GM12878 (cell line): ENCODE results near the gene RET. TPM values are rescaled to one million over a fixed set of nuclear protein-coding genes. Genes with fewer than 3 reads are reported as not detected.

Experiments
- ATAC-seq: fragments of 200-7000 bp; cut with Tn5 transposase; 3 replicates; pipeline ENCODE4 v1.9.1; 2020; ENCODE audit warnings: mild to moderate bottlenecking, moderate library complexity
- BruUV-seq: library from RNA; stranded (reverse); fragments of 400-500 nt; replicated peaks from 2 replicates; lab custom pipeline; 2021; lab: Mats Ljungman, UMichigan
- CTCF ChIA-PET: fragments of 300-600 bp; sonication (Branson Sonifier 250); formaldehyde crosslinking; extraction: SDS; loops from one replicate; lab custom pipeline; 2021; ENCODE audit warnings: inconsistent platforms; lab: Yijun Ruan, JAX
- POLR2A ChIA-PET: fragments of 350-600 bp; formaldehyde crosslinking; extraction: SDS; loops from one replicate; lab custom pipeline; 2021; ENCODE audit warnings: inconsistent platforms; lab: Charles Lee
- RAD21 ChIA-PET: fragments of 300-600 bp; sonication (Branson Sonifier 250); formaldehyde crosslinking; loops from one replicate; lab custom pipeline; 2023; ENCODE audit warnings: antibody characterized with exemption; ENCODE audit not compliant: unreplicated experiment; lab: Charles Lee
- SMC1A ChIA-PET: fragments of 300-600 bp; sonication (Branson Sonifier 250); formaldehyde crosslinking; loops from one replicate; lab custom pipeline; 2023; ENCODE audit not compliant: unreplicated experiment, uncharacterized antibody; lab: Charles Lee
- DNase-seq: peaks from one replicate; pipeline ENCODE4 v3.0.0-alpha.2; 2011; ENCODE audit warnings: low read depth, low spot score
- FAIRE-seq: peaks from 3 replicates; lab custom pipeline; 2011; peaks lifted over from hg19 to GRCh38; lab: Jason Lieb, UNC
- H2AFZ ChIP-seq: 2 replicates; pipeline ENCODE4 v1.6.0; 2011; ENCODE audit warnings: low read depth, low read length, control low read depth; ENCODE audit not compliant: control insufficient read depth
- H3K27ac ChIP-seq: 2 replicates; pipeline ENCODE4 v1.5.1; 2011; ENCODE audit warnings: control low read depth; ENCODE audit not compliant: control insufficient read depth, insufficient read depth
- H3K27me3 ChIP-seq, 2 experiments: replicated peaks in 1 of 2; 2 replicates each; pipeline versions ENCODE4 v1.6.0 to v1.6.1; 2011; ENCODE audit warnings: low read length in 1 of 2; ENCODE audit not compliant: control insufficient read depth in 2 of 2, insufficient read depth in 2 of 2
- H3K36me3 ChIP-seq, 2 experiments: 2 replicates each; pipeline ENCODE4 v1.5.1; 2011; ENCODE audit warnings: low read length in 1 of 2; ENCODE audit not compliant: control insufficient read depth in 2 of 2, insufficient read depth in 2 of 2
- H3K4me1 ChIP-seq: 2 replicates; pipeline ENCODE4 v1.6.1; 2011; ENCODE audit warnings: mild to moderate bottlenecking, low read length, moderate library complexity, mixed read lengths; ENCODE audit not compliant: control insufficient read depth, insufficient read depth
- H3K4me2 ChIP-seq: 2 replicates; pipeline ENCODE4 v1.6.0; 2011; ENCODE audit warnings: control low read depth; ENCODE audit not compliant: control insufficient read depth, insufficient read depth
- H3K4me3 ChIP-seq: fragments of 200-600 bp; sonication (generic); 2 replicates; pipeline ENCODE4 v1.5.1; 2016
- H3K79me2 ChIP-seq: 2 replicates; pipeline ENCODE4 v1.6.0; 2011; ENCODE audit warnings: low read length; ENCODE audit not compliant: control insufficient read depth, insufficient read depth
- H3K9ac ChIP-seq: 2 replicates; pipeline ENCODE4 v1.8.0; 2011; ENCODE audit warnings: low read length, control low read depth, mixed read lengths; ENCODE audit not compliant: control insufficient read depth, insufficient read depth
- H3K9me3 ChIP-seq: replicated peaks from 3 replicates; pipeline ENCODE4 v1.5.1; 2011; ENCODE audit warnings: mild to moderate bottlenecking, low read length; ENCODE audit not compliant: control insufficient read depth, insufficient read depth
- H4K20me1 ChIP-seq: 2 replicates; pipeline ENCODE4 v1.6.0; 2011; ENCODE audit not compliant: control insufficient read depth, insufficient read depth
- BCL11A ChIP-seq: IDR thresholded peaks from 2 replicates; pipeline ENCODE4 v1.6.1; 2011; ENCODE audit warnings: low read depth, low read length
- FOXK2 ChIP-seq: fragments of 450-650 bp; IDR thresholded peaks from 2 replicates; pipeline ENCODE4 v1.6.1; 2017; ENCODE audit warnings: mild to moderate bottlenecking, moderate library complexity
- HSF1 ChIP-seq: fragments of 150-350 bp; IDR thresholded peaks from 2 replicates; pipeline ENCODE4 v1.6.1; 2014; ENCODE audit warnings: mild to moderate bottlenecking, low read depth, low read length
- IKZF2 ChIP-seq, 2 experiments: fragments of 450-650 bp; IDR thresholded peaks; 2 replicates each; pipeline ENCODE4 v1.6.1; 2017; ENCODE audit warnings: mild to moderate bottlenecking in 2 of 2, moderate library complexity in 2 of 2
- IRF3 ChIP-seq: fragments of 450-650 bp; IDR thresholded peaks from 2 replicates; pipeline ENCODE4 v1.6.1; 2014; ENCODE audit warnings: mild to moderate bottlenecking
- JUND ChIP-seq: IDR thresholded peaks from 2 replicates; pipeline ENCODE4 v1.6.1; 2012; ENCODE audit warnings: low read depth, mild to moderate bottlenecking, low read length, improper control_type of control experiment, moderate library complexity
- SMARCA5 ChIP-seq: fragments of 450-650 bp; IDR thresholded peaks from 2 replicates; pipeline ENCODE4 v1.6.1; 2017; ENCODE audit warnings: mild to moderate bottlenecking
- SREBF2 ChIP-seq: IDR thresholded peaks from 2 replicates; pipeline ENCODE4 v1.6.1; 2012; ENCODE audit warnings: mild to moderate bottlenecking, low read length
- STAT1 ChIP-seq: fragments of 450-650 bp; conservative IDR thresholded peaks from 2 replicates; pipeline ENCODE4 v1.6.1; 2014; ENCODE audit warnings: antibody characterized with exemption, mild to moderate bottlenecking
- TCF3 ChIP-seq: IDR thresholded peaks from 2 replicates; pipeline ENCODE4 v1.6.1; 2012; ENCODE audit warnings: low read depth, mild to moderate bottlenecking, low read length, borderline replicate concordance; ENCODE audit not compliant: insufficient read depth
- YY1 ChIP-seq: IDR thresholded peaks from 2 replicates; pipeline ENCODE4 v1.6.1; 2011; ENCODE audit warnings: low read depth, mild to moderate bottlenecking, low read length
- WGBS: methylation state at CpG from one replicate; pipeline ENCODE4 v1.1.6; 2016; ENCODE audit warnings: low lambda C conversion rate; ENCODE audit not compliant: insufficient replicate concordance, insufficient coverage; ENCODE audit errors: missing lambda C conversion rate; 5-methylcytosine and 5-hydroxymethylcytosine counted together
- in situ Hi-C: fragments of 300-500 bp; cut with MboI; formaldehyde crosslinking; loops from 9 replicates; pipeline ENCODE4 v1.14.3; 2018; ENCODE audit warnings: mixed read lengths
- intact Hi-C: fragments of 100-400 bp; cut with micrococcal nuclease; formaldehyde crosslinking; loops from one replicate; pipeline ENCODE4 v1.14.2; 2022; ENCODE audit not compliant: unreplicated experiment
- polyA plus RNA-seq, 11 experiments: library from polyadenylated mRNA; depleted of rRNA in 4 of 11; unstranded in 6 of 11; stranded (reverse) in 5 of 11; fragments of >200 nt; fragmentation: Nextera tagmentation in 4 of 11; fragmentation: Illumina TruSeq in 1 of 11; extraction: Ambion mirVana in 4 of 11; extraction: Trizol in 1 of 11; gene quantifications; 1 replicate in 1 of 11; 2 replicates in 10 of 11; pipeline versions ENCODE4 v1.2.1 to v1.2.3, GENCODE V29; 2011 to 2016; ENCODE audit warnings: inconsistent platforms in 2 of 11, missing spikeins in 2 of 11, low read depth in 1 of 11
- total RNA-seq, 4 experiments: library from RNA; depleted of rRNA in 3 of 4; stranded (reverse); fragments of >200 nt in 3 of 4; fragmentation: Illumina TruSeq in 1 of 4; extraction: Trizol in 1 of 4; gene quantifications; 2 replicates each; pipeline versions ENCODE4 v1.2.1 to v1.2.3, GENCODE V29; 2013 to 2021

The RET gene
- total and polyA plus RNA-seq, 10 of the 15 experiments (the other 5 are each of a cell fraction or from before 2014, with no cell fraction given) = not detected

- Histone ChIP-seq H4K20me1 (no peaks in the 10 kb centered on the region), H3K36me3 (peaks cover 0 to 12% of the 10 kb centered on the region in 2 experiments), H2AFZ (no peak overlapping the region), H3K27me3 (no peaks in the 10 kb centered on the region), H3K4me1 (peaks cover 10% of the 10 kb centered on the region), H3K4me3 (no peak overlapping the region), H3K79me2 (no peaks in the 10 kb centered on the region), H3K9me3 (no peaks in the 10 kb centered on the region), H3K9ac (no peak overlapping the region), H3K27ac (no peak overlapping the region), H3K4me2 (no peak overlapping the region)
- ChIA-PET RAD21 (no interaction called here), CTCF (interaction anchor here (1.3 kb wide), 1 partner anchor 27 kb away, joined by 3 read pairs; no protein-coding TSS in a partner anchor), SMC1A (no interaction called here), POLR2A (no interaction called here)
- 97% methylated on average over 6 of the region's 6 CpGs for WGBS
- no peak for DNase-seq
- ATAC-seq = no peak
- in situ Hi-C loops = loop anchor here (25.0 kb wide), 1 partner anchor 1787 kb away; the partner anchor contains the start of gene RASSF4
- no TSS peak for BruUV-seq
- TF ChIP-seq SREBF2 (no peak), HSF1 (no peak), JUND (no peak), FOXK2 (no peak), STAT1 (no peak), BCL11A (no peak)
- intact Hi-C loops = no loop called here
- no peak for FAIRE-seq
Measured at GRCh38 chr10:43174969-43175368, 98.1 kb downstream of the RET start.

DNA sequence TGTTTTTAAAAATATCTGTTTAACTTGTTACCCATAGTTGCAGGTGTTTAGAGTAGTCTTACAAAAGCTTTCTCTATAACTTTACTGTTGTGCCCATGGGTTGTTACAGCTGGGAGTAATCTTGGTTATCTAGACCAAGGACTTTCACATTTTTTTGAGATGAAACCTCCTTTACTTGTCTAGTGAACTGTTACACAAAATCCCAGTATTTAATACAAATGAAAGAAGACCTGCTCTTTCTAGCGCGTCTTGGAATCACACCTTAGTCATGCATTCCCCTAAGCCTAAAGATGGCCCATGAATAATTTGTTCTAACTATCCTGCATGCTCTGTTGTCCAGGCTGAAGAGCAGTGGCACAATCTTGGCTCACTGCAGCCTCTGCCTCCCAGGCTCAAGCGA is 99.4 kb downstream of the RET start:
- FAIRE-seq (no peak), DNase-seq (no peak), ATAC-seq (no peak)
- no TSS peak for BruUV-seq
- Histone ChIP-seq H4K20me1 (no peaks in the 10 kb centered on the region), H3K9ac (no peak overlapping the region), H3K36me3 (peaks cover 0 to 12% of the 10 kb centered on the region in 2 experiments), H3K79me2 (no peaks in the 10 kb centered on the region), H2AFZ (no peak overlapping the region), H3K4me1 (peaks cover 10% of the 10 kb centered on the region), H3K27me3 (no peaks in the 10 kb centered on the region), H3K27ac (no peak overlapping the region), H3K4me2 (no peak overlapping the region), H3K9me3 (no peaks in the 10 kb centered on the region), H3K4me3 (no peak overlapping the region)
- TF ChIP-seq FOXK2 = no peak
- TF ChIP-seq IRF3 = no peak
- TF ChIP-seq SMARCA5 = no peak
- TF ChIP-seq YY1 = no peak
- TF ChIP-seq TCF3 = no peak
- no peak for TF ChIP-seq IKZF2 (IDR thresholded peaks at IDR 0.05)
- SMC1A ChIA-PET = interaction anchor here (1.5 kb wide), 1 partner anchor 8 kb away, joined by 5 read pairs; no protein-coding TSS in a partner anchor
- WGBS = 98% methylated on average over 3 of the region's 3 CpGs
- POLR2A ChIA-PET = no interaction called here
- intact Hi-C loops (no loop called here), in situ Hi-C loops (no loop called here)
- RAD21 ChIA-PET = no interaction called here
- CTCF ChIA-PET = interaction anchor here (1.3 kb wide), 1 partner anchor 26 kb away, joined by 3 read pairs; no protein-coding TSS in a partner anchor
